Adipocyte (in vitro differentiated cells): ENCODE results near the gene PTPRM.

ENCODE experiments used
- DNase-seq: peaks from one replicate; pipeline ENCODE4 v3.0.0-alpha.2; 2015; ENCODE audit warnings: low read depth
- H3K27me3 ChIP-seq: replicated peaks from 2 replicates; pipeline ENCODE4 v1.7.0; 2013; ENCODE audit warnings: mild to moderate bottlenecking, low read length, moderate library complexity; ENCODE audit not compliant: control insufficient read depth, insufficient read depth
- H3K36me3 ChIP-seq: 2 replicates; pipeline ENCODE4 v1.7.0; 2013; ENCODE audit warnings: low read length, mild to moderate bottlenecking, moderate library complexity; ENCODE audit not compliant: control insufficient read depth, insufficient read depth, severe bottlenecking
- H3K4me1 ChIP-seq: 2 replicates; pipeline ENCODE4 v1.7.0; 2013; ENCODE audit warnings: mild to moderate bottlenecking, low read length, moderate library complexity; ENCODE audit not compliant: control insufficient read depth, insufficient read depth
- H3K4me3 ChIP-seq: 2 replicates; pipeline ENCODE4 v1.7.0; 2013; ENCODE audit warnings: mild to moderate bottlenecking, low read length, moderate library complexity
- H3K9ac ChIP-seq: 2 replicates; pipeline ENCODE4 v1.7.0; 2013; ENCODE audit warnings: mild to moderate bottlenecking, low read length, moderate library complexity
- H3K9me3 ChIP-seq: 2 replicates; pipeline ENCODE4 v1.7.0; 2013; ENCODE audit warnings: mild to moderate bottlenecking, low read length, moderate library complexity; ENCODE audit not compliant: control insufficient read depth

Gene PTPRM

DNA sequence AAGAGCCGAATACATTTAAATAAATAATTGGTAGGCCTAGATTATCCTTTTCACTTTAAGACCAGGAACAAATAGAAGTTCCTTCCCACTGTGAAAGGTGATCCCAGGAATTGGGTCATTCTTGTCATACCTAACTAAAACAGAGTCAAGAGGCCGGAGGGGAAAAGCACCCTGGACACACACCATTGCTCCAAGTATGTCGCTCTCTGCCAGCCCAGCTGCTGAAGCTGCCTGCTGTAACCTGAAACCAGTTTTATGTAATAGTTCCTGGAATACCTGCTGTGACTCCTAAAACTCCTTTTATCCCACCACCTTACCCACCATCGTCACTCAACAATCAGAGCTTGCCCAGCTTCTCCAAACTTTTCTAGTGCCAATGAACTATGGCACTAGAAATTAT is 217.1 kb downstream of the PTPRM start:
- no peak for DNase-seq
- Histone ChIP-seq H3K4me3 (no peak overlapping the region), H3K27me3 (no peaks in the 10 kb centered on the region), H3K9ac (no peak overlapping the region), H3K36me3 (no peaks in the 10 kb centered on the region), H3K9me3 (no peaks in the 10 kb centered on the region), H3K4me1 (peaks cover 12% of the 10 kb centered on the region)

DNA sequence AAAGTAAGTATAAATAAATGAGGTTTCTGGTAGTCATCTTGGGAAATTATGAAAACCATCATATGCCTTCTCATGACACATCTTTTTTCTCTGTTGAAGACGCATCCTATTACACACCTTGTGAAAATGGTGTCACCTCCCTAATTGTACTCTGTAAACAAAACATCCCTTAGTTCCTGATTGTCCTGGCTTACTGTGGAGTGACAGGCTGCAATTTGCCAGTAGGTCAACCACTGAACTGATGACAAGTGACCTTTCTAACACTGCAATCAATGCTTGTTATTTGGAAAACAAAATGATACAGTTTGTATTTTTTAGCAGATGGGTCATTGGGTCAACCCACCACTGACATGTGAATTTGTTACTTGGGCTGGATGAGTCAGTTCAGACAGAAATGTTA is 219.5 kb downstream of the PTPRM start:
- peaks cover 21% of the 10 kb centered on the region for H3K4me1 ChIP-seq
- H3K27me3 ChIP-seq: no peaks in the 10 kb centered on the region
- H3K36me3 ChIP-seq: no peaks in the 10 kb centered on the region
- H3K9ac ChIP-seq: no peak overlapping the region
- DNase-seq: no peak
- H3K4me3 ChIP-seq: no peak overlapping the region
- no peaks in the 10 kb centered on the region for H3K9me3 ChIP-seq

DNA sequence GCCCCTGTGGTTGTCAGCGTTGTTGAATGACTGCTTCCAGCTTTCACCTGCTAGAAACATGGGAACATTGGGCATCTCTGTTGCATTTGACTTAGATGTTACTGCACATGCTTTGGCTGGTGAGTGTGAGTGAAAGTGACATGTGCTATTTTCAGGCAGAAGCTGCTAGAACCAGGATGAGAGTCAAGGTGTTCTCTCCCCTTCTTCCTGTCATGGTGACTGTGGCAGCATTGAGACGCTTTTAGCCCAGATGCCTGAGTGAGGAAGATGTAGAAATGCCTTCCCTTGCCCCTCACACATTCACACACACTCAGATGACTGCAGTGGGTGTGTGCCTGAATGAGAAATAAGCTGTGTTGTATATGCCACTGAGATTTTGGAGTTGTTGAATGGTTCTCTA is 220.2 kb downstream of the PTPRM start:
- Histone ChIP-seq H3K9me3 (no peaks in the 10 kb centered on the region), H3K9ac (no peak overlapping the region), H3K4me1 (peaks cover 21% of the 10 kb centered on the region), H3K36me3 (no peaks in the 10 kb centered on the region), H3K4me3 (no peak overlapping the region), H3K27me3 (no peaks in the 10 kb centered on the region)
- DNase-seq: no peak

DNA sequence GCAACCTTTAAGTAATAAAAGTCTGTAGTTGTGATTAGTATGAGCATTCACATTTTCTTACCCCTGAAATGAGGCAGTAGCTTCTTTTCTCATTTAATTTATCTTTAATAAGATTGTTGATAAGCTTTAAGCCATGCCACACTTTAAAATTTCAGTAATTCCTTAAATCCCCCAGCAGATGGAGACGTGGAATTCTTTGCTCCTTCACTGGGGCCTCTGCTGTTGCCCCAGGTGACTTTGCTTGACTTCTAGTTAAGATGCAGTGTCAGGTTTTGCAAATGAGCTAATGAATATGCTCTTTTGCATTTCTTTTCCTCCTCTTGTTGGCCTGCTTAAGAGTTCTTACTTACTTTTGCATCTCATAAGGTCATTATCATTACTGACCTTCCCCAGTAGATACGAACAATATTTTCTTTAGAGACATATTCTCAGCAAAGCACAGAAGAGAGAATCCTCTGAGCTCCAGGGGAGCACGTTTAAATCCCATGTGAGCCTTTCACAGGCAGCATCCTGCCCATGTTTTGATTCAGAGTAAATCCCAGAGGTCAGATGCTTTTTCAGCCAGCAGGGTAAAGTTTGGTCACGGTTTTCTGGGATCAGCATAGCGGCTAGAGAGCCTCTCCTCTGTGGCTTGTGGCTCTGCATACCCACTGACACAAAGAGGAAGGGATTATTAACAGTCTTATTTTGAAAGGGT is 222.9 kb downstream of the PTPRM start:
- Histone ChIP-seq H3K9ac (no peak overlapping the region), H3K36me3 (no peaks in the 10 kb centered on the region), H3K4me1 (peaks cover 21% of the 10 kb centered on the region), H3K9me3 (no peaks in the 10 kb centered on the region), H3K27me3 (no peaks in the 10 kb centered on the region), H3K4me3 (no peak overlapping the region)
- DNase-seq: peak; percentile 67

DNA sequence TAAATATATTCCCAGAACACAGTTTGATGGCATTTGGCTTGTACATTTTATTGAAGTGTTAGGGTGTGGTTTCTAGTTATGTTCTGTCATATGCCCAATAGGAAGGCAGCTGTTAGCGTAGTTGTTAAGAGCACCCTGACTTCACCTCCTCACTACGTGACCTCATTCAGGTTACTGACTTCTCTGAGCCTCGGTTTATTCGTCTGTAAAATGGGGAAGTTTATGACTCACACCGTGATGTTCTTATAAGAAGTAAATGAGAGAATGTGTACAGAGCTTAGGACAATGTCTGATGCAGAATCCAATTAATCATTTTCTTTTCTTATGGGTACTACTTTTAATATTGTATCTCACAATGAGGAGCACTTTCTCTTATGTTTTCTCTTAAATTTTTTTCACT is 226.0 kb downstream of the PTPRM start:
- no peak for DNase-seq
- Histone ChIP-seq H3K9ac (no peak overlapping the region), H3K4me1 (peaks cover 8% of the 10 kb centered on the region), H3K4me3 (no peak overlapping the region), H3K36me3 (no peaks in the 10 kb centered on the region), H3K27me3 (no peaks in the 10 kb centered on the region), H3K9me3 (no peaks in the 10 kb centered on the region)

DNA sequence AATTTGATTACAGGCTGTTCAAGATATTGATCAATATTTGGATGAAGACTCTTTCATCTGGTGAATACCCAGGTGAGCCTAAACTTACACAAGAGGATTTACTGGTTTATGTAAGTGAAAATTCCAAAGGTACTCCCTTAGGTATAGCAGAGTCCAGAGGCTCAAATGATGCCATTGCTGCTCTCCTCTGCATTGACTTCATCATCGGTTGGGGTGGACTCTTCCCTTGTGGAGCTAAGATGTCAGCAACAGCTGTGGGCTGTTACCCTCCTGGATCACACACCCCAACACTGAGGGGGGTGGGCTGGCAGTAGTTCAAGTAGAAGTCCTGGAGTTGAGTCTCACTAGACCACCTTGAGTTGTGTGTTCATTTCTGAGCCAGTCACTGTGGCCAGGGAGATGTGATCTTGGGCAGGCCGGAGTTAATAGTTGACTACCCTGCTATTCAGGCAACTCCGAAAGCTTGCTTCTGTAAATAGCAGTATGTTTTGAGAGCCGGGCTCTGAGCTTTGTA is 236.9 kb downstream of the PTPRM start:
- H3K36me3 ChIP-seq: no peaks in the 10 kb centered on the region
- DNase-seq: no peak

DNA sequence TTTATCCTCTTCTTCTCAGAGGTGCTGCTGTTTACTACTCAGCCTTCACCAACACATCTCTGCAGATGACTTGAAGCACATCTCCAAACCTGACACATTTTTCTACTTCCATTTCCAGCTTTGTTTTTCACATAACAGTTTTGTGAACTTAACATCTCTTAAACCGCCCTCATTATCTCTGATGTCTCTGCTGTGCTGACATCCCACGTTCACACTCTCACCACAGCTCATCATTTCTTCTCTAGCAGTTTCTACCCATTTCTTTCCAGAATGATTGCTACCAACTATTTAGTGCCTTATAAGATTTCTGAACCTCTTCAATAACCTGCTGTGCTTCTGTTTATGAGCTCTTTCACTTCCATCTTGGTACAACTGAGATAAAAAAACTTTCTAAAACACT is 238.0 kb downstream of the PTPRM start:
- no peak for DNase-seq
- Histone ChIP-seq H3K9me3 (no peaks in the 10 kb centered on the region), H3K9ac (no peak overlapping the region), H3K4me1 (no peaks in the 10 kb centered on the region), H3K4me3 (no peak overlapping the region), H3K27me3 (no peaks in the 10 kb centered on the region), H3K36me3 (no peaks in the 10 kb centered on the region)

More for the DNA sequence above, 236.9 kb downstream of the PTPRM start:
- H3K9ac ChIP-seq: no peak overlapping the region
- no peaks in the 10 kb centered on the region for H3K4me1 ChIP-seq
- no peak overlapping the region for H3K4me3 ChIP-seq
- H3K27me3 ChIP-seq: no peaks in the 10 kb centered on the region
- no peaks in the 10 kb centered on the region for H3K9me3 ChIP-seq

DNA sequence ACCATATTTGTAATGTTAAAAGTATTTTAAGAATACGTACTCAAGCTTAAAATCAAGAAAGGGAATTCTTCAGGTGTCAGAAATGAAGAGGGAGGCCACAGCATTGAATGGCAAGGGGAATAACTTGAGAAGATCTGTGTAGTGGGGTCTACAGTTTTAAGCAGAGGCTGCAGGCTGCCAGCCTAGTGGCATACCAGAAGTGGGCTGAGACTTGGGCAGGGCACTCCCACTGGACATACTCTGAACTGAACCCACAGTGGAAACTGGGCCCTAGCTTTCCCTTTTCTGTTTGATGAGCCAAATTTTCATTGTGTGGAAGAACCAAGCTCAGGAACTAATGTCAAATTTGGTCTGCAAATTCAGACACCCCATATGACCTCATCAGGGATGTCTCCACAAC is 238.8 kb downstream of the PTPRM start:
- Histone ChIP-seq H3K4me1 (no peaks in the 10 kb centered on the region), H3K9me3 (no peaks in the 10 kb centered on the region), H3K27me3 (no peaks in the 10 kb centered on the region), H3K4me3 (no peak overlapping the region), H3K9ac (no peak overlapping the region), H3K36me3 (no peaks in the 10 kb centered on the region)
- DNase-seq: no peak

DNA sequence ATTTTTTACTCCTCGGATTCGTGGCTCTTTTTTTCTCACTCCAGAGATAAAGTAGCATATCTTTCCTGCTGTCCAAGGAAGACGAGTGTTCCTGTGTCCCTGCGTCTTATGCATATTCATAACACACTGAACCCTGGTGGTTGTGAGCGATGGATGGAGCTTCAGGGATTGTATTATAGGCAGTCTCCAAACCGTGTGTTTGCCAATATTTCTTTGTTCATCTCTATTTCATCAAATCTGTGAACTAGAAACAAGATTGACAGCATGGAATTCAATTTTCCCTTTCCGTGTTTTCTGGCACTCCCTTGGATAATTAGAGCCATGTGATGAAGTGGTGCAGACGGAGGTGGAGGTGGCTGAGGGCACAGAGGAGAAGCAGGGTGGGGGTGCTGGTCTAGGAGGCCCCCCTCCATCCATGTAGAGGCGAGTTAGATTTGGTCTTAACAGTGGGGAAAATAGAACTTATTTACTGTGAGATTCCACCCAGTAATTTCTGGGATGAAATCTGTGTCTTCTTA is 240.9 kb downstream of the PTPRM start:
- no peaks in the 10 kb centered on the region for H3K36me3 ChIP-seq
- H3K4me1 ChIP-seq: peaks cover 12% of the 10 kb centered on the region
- no peak for DNase-seq
- H3K9me3 ChIP-seq: no peaks in the 10 kb centered on the region
- no peak overlapping the region for H3K9ac ChIP-seq
- H3K4me3 ChIP-seq: no peak overlapping the region
- no peaks in the 10 kb centered on the region for H3K27me3 ChIP-seq

DNA sequence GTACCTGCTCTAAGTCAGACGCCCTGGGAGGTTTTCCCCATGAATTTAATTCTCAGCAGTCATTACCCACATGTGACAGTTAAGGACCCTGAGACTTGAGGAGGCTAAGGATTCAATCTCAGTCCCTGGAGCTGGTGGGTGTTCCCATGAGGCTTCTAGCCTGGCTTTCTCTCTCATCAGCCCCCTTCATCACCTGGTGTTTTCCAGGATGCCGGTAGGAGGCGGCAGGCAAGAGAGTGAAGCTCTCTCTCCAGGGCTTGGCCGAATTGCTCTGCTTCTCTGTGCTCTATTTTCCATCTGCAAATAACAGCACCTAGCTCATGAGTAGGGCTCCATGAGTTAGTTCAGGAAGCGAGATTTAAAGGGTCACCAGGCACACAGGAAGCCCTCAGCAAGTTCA is 241.9 kb downstream of the PTPRM start:
- H3K27me3 ChIP-seq: no peaks in the 10 kb centered on the region
- H3K4me3 ChIP-seq: no peak overlapping the region

DNA sequence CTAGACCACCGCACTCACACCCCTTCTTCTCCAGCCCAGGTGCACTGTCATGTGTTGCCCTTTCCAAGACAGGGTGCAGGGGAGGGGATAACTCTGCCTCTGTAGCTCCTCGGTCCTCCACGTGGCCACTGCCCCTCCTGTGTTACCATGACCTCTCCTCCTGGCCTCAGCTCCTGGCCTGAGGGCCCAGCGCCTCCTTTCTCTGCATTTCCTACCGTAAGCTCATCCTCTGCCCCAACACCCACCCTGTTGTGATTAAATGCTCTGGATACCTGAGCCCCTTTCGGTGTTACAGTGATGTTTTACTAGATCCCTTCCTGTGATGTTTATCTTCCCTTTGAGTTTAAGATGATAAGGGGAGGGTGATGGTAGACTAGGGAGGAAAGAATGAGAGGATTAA is 242.3 kb downstream of the PTPRM start:
- Histone ChIP-seq H3K4me1 (peaks cover 16% of the 10 kb centered on the region), H3K36me3 (no peaks in the 10 kb centered on the region), H3K27me3 (no peaks in the 10 kb centered on the region), H3K4me3 (no peak overlapping the region), H3K9ac (no peak overlapping the region), H3K9me3 (peaks cover 7% of the 10 kb centered on the region)
- DNase-seq: no peak

More for the DNA sequence above, 241.9 kb downstream of the PTPRM start:
- peaks cover 16% of the 10 kb centered on the region for H3K4me1 ChIP-seq
- H3K9ac ChIP-seq: no peak overlapping the region
- peaks cover 3% of the 10 kb centered on the region for H3K9me3 ChIP-seq
- DNase-seq: no peak
- H3K36me3 ChIP-seq: no peaks in the 10 kb centered on the region

DNA sequence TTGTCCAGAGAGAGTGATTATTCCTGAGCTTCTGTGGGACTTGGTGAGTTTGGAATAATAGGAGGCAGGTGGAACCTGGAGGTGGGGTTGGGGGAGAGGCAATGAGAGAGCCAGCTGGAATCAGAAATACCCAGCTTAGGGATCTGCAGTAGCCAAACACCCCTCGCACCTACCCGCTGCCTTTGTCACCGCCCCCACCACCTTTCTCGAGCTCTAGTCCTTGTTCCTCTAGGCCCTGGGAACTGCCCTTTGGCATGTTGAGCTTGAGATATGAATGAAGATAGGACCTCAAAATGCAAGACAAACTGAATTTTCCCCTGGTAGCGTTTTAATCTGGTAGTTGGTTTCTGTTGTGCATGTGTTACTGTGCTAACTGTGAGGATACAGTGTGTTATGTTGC is 242.9 kb downstream of the PTPRM start:
- H3K4me3 ChIP-seq: no peak overlapping the region
- no peak overlapping the region for H3K9ac ChIP-seq
- no peaks in the 10 kb centered on the region for H3K27me3 ChIP-seq
- peaks cover 2% of the 10 kb centered on the region for H3K36me3 ChIP-seq
- peaks cover 13% of the 10 kb centered on the region for H3K9me3 ChIP-seq
- DNase-seq: no peak
- peaks cover 16% of the 10 kb centered on the region for H3K4me1 ChIP-seq
